ENCODE measurements around the gene IL11RA.

Gene IL11RA

GRCh38 chr9:34651876-34652601 lies at the start of gene IL11RA:
TSS of gene IL11RA (plus strand) at chr9:34652185. CDS start at chr9:34655218, 3,033 bp downstream.
- peak; percentile 40 for DNase-seq

- DNase-seq = peak; percentile 85
Observed at GRCh38 chr9:34603610-34604231, 48.3 kb upstream of the IL11RA start.

- no peak for DNase-seq
Observed at GRCh38 chr9:34606190-34606589, 45.8 kb upstream of the IL11RA start.

- DNase-seq = no peak
Observed at GRCh38 chr9:34606905-34607304, 45.1 kb upstream of the IL11RA start.

GRCh38 chr9:34607331-34607730 lies 44.7 kb upstream of the IL11RA start:
- DNase-seq = no peak

GRCh38 chr9:34610434-34611206 lies 41.4 kb upstream of the IL11RA start:
- DNase-seq = no peak

- no peak for DNase-seq
Observed at GRCh38 chr9:34611251-34611810, 40.7 kb upstream of the IL11RA start.

GRCh38 chr9:34611811-34612787 lies 39.9 kb upstream of the IL11RA start, which contains the start of gene RPP25L:
TSS of gene RPP25L (minus strand) at chr9:34612097. CDS start at chr9:34611296, 801 bp downstream.
- DNase-seq = peak; percentile 85

GRCh38 chr9:34612788-34613390 lies 39.1 kb upstream of the IL11RA start:
- DNase-seq = peak; percentile 77

- DNase-seq = no peak
Observed at GRCh38 chr9:34615132-34615531, 36.9 kb upstream of the IL11RA start.

- DNase-seq = peak; percentile 96
Observed at GRCh38 chr9:34620061-34620994, 31.7 kb upstream of the IL11RA start, which contains the start of gene DCTN3. TSS of gene DCTN3 (minus strand) at chr9:34620495. CDS start at chr9:34620464, 31 bp downstream.

- no peak for DNase-seq
Observed at GRCh38 chr9:34623374-34624235, 28.4 kb upstream of the IL11RA start.

GRCh38 chr9:34624475-34625185 lies 27.4 kb upstream of the IL11RA start:
- no peak for DNase-seq

GRCh38 chr9:34625186-34625486 lies 26.8 kb upstream of the IL11RA start:
- no peak for DNase-seq

- DNase-seq = no peak
Observed at GRCh38 chr9:34627716-34628655, 24.0 kb upstream of the IL11RA start.

- peak; percentile 42 for DNase-seq
Observed at GRCh38 chr9:34628656-34629490, 23.1 kb upstream of the IL11RA start, which contains the start of gene ARID3C. TSS of gene ARID3C (minus strand) at chr9:34629066. CDS start at chr9:34628014, 1,052 bp downstream.

GRCh38 chr9:34629491-34629808 lies 22.5 kb upstream of the IL11RA start:
- no peak for DNase-seq
